GM18520 (cell line): Measurements from ENCODE around the gene FHOD1.

ENCODE experiments used
- ATAC-seq: cut with Tn5 transposase; IDR thresholded peaks from one replicate; pipeline ENCODE4 v1.9.1; 2021; ENCODE audit not compliant: unreplicated experiment

Gene FHOD1

DNA sequence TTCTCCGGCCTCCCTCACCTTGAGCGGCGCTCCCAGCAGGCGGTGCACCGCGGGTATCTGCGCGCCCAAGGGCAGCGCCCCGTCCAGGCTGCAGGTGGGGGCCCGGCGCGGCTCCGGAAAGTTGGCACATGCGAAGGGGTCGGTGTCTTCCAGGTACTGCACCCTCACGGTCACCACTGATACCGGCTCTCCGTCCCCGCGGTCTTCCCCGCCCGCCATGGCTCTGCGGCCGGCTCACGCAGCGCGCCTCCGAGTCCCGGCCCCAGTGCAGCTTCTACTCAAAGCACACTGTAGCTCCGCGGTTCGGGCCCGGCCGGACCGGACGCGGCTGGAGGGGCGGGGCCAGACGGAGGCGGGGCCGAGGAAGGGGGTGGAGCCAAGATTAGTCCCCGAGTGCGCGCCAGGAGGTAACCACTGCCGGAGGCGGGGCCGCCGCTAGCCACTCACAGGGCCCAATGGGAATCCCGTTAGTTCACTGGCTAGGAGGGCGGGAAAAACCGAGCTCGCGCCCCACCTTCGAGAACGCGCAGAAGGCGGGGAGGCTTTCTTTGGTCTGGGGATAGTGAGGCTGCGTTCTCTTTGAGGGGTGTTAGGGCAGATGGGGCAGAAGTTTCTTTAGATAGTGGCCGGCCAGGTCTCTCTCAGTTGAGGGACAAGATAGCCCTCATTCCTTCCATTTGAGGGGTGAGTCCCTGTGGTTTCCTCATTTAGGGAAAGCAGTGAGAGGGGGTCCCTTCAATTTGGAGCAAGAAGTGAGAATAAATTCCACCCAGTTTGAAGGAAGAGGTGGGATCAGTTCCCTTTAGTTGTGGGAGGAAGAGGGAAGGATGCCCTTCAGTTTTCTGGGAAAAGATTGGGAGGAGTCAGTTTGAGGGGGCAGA, at the start of gene FHOD1:
Gene FHOD1, minus strand, starts transcription at position 290 of the 881 bp plus-strand sequence. Its CDS starts 71 bp downstream, at position 219.
- ATAC-seq, result peak; percentile 33

DNA sequence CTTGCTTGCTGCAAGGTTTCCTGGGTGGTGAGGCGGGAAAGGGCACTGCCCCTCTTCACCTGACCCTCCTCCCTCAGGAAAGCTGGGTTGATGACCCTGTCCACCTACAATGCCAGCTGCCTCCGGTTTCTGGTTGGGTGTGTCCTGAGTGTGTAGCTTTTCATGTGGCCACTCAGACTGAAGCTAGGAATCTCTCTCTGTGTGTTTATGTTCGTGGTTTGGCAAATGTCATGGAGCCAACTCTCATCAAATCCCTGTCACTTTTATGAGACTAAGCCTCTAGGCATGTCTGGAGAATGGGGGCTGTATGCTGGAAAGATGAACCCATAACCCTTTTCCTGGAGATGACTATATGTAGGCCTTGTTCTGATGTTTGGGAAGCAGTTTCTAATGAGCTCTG, 49.1 kb upstream of the FHOD1 start:
- no peak for ATAC-seq

- ATAC-seq, result no peak
Observed at GRCh38 chr16:67294938-67295361, 47.7 kb upstream of the FHOD1 start.

DNA sequence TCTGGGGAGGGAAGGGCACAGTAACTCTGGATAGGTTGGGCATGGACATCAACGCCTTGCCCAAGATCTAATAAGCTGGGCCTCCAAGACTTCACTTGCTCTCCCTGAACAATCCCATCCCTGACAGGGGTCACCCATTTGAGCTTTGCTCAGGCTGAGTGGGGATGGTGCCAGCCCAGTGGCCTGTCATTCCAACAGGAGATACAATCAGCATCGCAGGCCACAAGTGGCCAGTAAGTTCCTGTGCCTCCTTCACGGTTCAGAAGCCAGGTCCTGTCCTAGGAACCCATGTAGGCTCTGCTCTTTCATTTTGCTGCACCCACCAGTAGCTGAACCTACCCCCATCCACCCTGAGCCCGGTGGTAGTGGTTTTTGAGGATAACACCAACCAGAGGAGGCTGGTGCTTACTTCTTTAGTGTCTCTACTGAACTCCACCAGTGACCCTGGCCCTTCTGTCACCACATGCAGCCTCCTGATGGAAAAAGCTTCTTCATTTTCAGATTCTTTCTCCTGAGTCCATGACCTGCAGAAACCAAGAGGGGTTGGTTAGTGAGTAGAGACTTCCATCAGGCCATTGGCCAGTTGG, 47.0 kb upstream of the FHOD1 start:
- ATAC-seq, result no peak

DNA sequence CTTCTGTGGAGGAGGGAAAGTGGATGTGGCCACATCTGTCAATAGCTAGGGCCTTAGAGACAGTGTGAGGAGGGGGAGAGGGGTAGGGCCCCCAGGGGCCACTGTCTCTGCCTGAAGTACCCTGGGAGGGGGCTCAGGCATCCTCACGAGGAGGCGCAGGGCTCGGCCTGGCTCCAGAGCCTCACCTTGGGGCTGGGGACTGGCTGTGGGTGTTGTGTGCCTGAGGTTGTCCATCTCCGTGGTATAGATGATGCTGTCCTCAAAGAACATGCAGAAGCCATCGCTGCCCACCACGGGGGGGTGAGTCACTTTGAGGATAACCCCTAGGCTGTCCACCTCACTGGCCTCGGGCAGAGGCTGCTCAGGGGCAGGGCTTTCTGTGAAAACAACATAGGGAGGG, 44.2 kb upstream of the FHOD1 start:
- ATAC-seq, result no peak

- ATAC-seq, result no peak
Observed at GRCh38 chr16:67287960-67288359, 40.7 kb upstream of the FHOD1 start.

DNA sequence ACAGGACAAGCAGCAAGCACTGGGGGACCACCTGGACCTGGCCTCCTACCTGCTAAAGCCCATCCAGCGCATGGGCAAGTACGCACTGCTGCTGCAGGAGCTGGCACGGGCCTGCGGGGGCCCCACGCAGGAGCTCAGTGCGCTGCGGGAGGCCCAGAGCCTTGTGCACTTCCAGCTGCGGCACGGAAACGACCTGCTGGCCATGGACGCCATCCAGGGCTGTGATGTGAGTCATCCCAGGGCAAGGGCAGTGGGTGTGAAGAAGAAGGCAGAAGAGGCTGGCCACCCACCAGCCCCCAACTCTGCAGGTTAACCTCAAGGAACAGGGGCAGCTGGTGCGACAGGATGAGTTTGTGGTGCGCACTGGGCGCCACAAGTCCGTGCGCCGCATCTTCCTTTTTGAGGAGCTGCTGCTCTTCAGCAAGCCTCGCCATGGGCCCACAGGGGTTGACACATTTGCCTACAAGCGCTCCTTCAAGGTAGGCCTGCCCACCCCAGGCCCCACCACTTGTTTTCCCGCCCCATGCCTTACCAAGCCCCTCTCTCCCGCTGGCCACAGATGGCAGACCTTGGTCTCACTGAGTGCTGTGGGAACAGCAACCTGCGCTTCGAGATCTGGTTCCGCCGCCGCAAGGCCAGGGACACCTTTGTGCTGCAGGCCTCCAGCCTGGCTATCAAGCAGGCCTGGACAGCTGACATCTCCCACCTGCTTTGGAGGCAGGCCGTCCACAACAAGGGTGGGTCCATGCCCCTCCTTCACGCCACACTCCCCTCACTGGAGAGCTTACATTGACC, 39.4 kb upstream of the FHOD1 start:
- no peak for ATAC-seq

DNA sequence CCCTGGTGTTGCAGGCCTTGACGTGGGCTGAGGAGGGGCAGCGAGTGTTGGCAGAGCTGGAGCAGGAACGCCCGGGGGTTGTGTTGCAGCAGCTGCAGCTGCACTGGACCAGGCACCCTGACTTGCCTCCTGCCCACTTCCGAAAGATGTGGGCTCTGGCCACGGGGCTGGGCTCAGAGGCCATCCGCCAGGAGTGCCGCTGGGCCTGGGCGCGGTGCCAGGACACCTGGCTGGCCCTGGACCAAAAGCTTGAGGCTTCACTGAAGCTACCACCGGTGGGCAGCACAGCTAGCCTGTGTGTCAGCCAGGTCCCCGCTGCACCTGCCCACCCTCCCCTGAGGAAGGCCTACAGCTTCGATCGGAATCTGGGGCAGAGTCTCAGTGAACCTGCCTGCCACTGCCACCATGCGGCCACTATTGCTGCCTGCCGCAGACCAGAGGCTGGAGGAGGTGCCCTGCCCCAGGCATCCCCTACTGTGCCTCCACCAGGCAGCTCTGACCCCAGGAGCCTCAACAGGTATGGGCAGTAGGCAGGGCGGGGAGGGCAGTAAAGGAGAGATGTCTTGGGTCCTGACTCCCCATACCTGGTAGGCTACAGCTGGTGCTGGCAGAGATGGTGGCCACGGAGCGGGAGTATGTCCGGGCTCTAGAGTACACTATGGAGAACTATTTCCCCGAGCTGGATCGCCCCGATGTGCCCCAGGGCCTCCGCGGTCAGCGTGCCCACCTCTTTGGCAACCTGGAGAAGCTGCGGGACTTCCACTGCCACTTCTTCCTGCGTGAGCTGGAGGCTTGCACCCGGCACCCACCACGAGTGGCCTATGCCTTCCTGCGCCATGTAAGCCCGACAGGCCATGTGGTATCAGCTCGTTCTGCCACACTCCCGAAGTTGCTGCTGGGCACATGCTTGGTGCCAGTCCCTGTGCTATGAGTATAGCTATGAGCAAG, 37.7 kb upstream of the FHOD1 start:
- no peak for ATAC-seq

- no peak for ATAC-seq
Observed at GRCh38 chr16:67283826-67284555, 36.7 kb upstream of the FHOD1 start.

DNA sequence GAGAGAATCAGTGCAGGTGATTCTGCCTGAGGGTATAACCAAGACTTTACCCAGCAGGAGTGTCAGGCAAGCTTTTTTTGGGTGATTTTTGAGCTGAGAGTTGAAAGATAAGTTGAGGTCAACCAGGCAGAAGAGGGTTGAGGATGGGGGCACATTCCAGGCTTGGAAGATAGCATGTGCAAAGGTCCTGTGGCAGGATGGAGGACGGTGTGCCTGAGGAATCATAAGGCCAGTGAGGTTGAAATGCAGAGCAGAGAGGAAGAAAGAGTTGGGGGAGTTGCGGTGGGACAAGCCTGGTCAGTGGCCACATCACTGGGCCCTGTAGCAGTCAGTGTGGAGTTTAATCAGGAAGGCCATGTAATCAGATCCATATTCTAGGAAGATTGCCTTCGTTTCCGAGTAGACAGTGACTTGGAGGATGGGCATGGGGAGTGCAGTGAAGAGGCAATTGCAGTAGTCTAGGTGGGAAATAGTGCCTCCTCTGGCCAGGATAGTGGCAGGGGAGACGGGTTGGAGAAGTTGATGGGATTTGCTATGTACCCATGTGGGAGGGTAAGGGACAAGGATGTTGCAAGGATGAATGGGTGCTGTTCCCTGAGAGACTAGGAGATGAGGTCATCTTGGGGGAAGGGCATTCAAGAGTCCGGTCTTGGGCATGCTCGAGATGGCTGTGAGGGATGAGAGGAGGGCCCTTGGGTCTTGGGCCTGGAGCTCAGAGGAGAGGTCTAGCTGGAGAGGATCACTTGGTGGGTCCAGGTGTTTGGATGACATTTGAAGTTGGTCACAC, 36.0 kb upstream of the FHOD1 start:
- no peak for ATAC-seq

GRCh38 chr16:67282447-67282805, 35.1 kb upstream of the FHOD1 start:
- no peak for ATAC-seq

DNA sequence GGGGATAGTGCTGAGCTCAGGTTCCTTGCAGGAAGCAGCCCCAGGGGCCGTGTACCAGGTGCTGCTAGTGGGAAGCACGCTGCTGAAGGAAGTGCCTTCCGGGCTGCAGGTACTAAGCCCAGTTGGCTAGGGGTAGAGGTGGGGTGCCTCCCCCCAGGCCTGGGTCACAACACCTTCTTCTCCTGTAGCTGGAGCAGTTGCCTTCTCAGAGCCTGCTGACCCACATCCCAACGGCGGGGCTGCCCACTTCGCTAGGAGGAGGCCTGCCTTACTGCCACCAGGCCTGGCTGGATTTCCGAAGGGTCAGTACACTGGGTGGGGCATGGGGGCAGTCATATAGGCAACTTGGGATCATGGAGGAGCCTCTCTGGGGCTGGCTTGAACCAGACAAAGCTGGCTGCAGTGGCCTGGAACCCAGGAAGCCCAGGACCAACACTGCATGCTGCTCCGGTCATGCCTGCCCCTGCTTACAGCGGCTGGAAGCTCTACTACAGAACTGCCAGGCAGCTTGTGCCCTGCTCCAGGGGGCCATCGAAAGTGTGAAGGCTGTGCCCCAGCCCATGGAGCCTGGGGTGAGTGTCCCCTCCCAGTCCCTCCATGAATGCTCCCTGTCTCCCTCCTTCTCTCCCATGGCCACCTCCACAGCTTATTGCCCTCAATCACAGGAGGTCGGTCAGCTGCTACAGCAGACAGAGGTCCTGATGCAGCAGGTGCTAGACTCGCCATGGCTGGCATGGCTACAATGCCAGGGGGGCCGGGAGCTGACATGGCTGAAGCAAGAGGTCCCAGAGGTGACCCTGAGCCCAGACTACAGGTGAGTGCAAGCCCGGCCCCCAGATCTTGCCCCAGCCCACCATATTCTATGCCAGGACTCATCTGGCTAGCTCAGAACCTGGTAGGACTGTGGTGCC, 34.5 kb upstream of the FHOD1 start:
- no peak for ATAC-seq

- no peak for ATAC-seq
Observed at GRCh38 chr16:67280090-67281015, 33.1 kb upstream of the FHOD1 start.

- no peak for ATAC-seq
Observed at GRCh38 chr16:67279296-67280089, 32.2 kb upstream of the FHOD1 start, which contains the start of gene PLEKHG4. Gene PLEKHG4, plus strand, starts transcription at chr16:67279532. Its CDS starts 513 bp downstream, at chr16:67280045.

GRCh38 chr16:67278773-67279295, 31.6 kb upstream of the FHOD1 start:
- ATAC-seq, result no peak
